ENCODE results near the gene SNAPIN.

- TF ChIP-seq CTCF (IDR thresholded peaks at IDR 0.05 in 2 of 3, conservative IDR thresholded peaks at IDR 0.05 in 1 of 3; ENCODE audit: insufficient read depth in 2 of 3, low read depth in 1 of 3, low read length in 3 of 3), result no peak
- no peak for TF ChIP-seq ZBTB43 (CRISPR knock-in tag; IDR thresholded peaks at IDR 0.05)
- TF ChIP-seq TAF1 (IDR thresholded peaks at IDR 0.05; ENCODE audit: control insufficient read depth, extremely low read depth, insufficient read depth, low read length, severe bottlenecking), result no peak
- 0 out of 2 replicates have a peak, but pooled peaks have one; percentile 0 for TF ChIP-seq POLR2A (conservative IDR thresholded peaks at IDR 0.05)
- TF ChIP-seq CHD4 (IDR thresholded peaks at IDR 0.05; ENCODE audit: insufficient read depth, insufficient replicate concordance, low read depth, low read length, poor library complexity, severe bottlenecking), result no peak
- TF ChIP-seq ELF1 (tag; IDR thresholded peaks at IDR 0.05), result no peak
Measured at GRCh38 chr1:153639280-153639679, 19.2 kb upstream of the SNAPIN start.

All from K562 (cell line).